Left colon (tissue), 2 donors: ENCODE results near the gene MUC5B. TPM values are rescaled to one million over a fixed set of nuclear protein-coding genes. Genes with fewer than 3 reads are reported as not detected.
"Not testable (repeated sequence)": the region's sequence is repeated elsewhere in the genome, so short reads cannot be mapped to it uniquely, and the experiment has no call there.

ENCODE experiments used
- ATAC-seq: fragments of 200-7000 bp; cut with Tn5 transposase; one replicate; pipeline ENCODE4 v1.9.1; 2020; ENCODE audit warnings: mild to moderate bottlenecking, moderate library complexity
- DNase-seq, 2 donors: peaks; one replicate each; pipeline ENCODE4 v3.0.0-alpha.2; 2020
- intact Hi-C, 2 donors: fragments of 100-400 bp; cut with DNase I in 1 of 2; cut with micrococcal nuclease in 1 of 2; formaldehyde crosslinking; loops; one replicate each; pipeline versions ENCODE4 v1.11.2 to v1.14.0; 2022; cut with DNase I, micrococcal nuclease
- total RNA-seq, 2 donors: library from RNA; stranded (reverse); fragmentation: NEBNext Ultra II Directional; extraction: Animal tissue kit (Norgen Biotek cat#: 25700); gene quantifications; one replicate each; pipeline ENCODE4 v1.2.1, GENCODE V29; 2021
- donor health status: DM: no; HTN: no; CAD: no.
- donor health status: DM: yes; HTN: yes; CAD: no.

MUC5B gene
- total RNA-seq, 2 donors from 2014 or later: 258 to 369 TPM

GRCh38 chr11:1236316-1237127 lies 13.7 kb downstream of the MUC5B start:
- DNase-seq (peak; percentile 11 to 25), ATAC-seq (no peak)
- intact Hi-C loops: no loop called here

GRCh38 chr11:1237128-1237580 lies 14.3 kb downstream of the MUC5B start:
- peak; percentile 90 for DNase-seq
- intact Hi-C loops: no loop called here
- peak; percentile 60 for ATAC-seq

- peak in 1 of 2 donors; percentile 27 for DNase-seq
- intact Hi-C loops: no loop called here
- ATAC-seq: no peak
Measured at GRCh38 chr11:1237851-1238250, 15.0 kb downstream of the MUC5B start.

GRCh38 chr11:1238767-1239595 lies 16.1 kb downstream of the MUC5B start:
- intact Hi-C loops: no loop called here
- DNase-seq: peak; percentile 72 to 89
- peak; percentile 63 for ATAC-seq

GRCh38 chr11:1239596-1240205 lies 16.8 kb downstream of the MUC5B start:
- DNase-seq (no peak), ATAC-seq (no peak)

GRCh38 chr11:1240771-1241170 lies 17.9 kb downstream of the MUC5B start:
- intact Hi-C loops: no loop called here
- ATAC-seq (no peak), DNase-seq (no peak)

More at GRCh38 chr11:1239596-1240205, 16.8 kb downstream of the MUC5B start:
- intact Hi-C loops: no loop called here

- no peak for DNase-seq
- ATAC-seq: no peak
- intact Hi-C loops: no loop called here
Measured at GRCh38 chr11:1241706-1242105, 18.8 kb downstream of the MUC5B start.

GRCh38 chr11:1242289-1242688 lies 19.4 kb downstream of the MUC5B start:
- intact Hi-C loops: no loop called here
- DNase-seq (no peak), ATAC-seq (no peak)

- intact Hi-C loops, DNase-seq: not testable (repeated sequence)
Measured at GRCh38 chr11:1242751-1243150, 19.9 kb downstream of the MUC5B start.

GRCh38 chr11:1243521-1243920 lies 20.7 kb downstream of the MUC5B start:
- ATAC-seq, DNase-seq, intact Hi-C loops: not testable (repeated sequence)

More at GRCh38 chr11:1242751-1243150, 19.9 kb downstream of the MUC5B start:
- not testable (repeated sequence) for ATAC-seq

GRCh38 chr11:1244557-1244956 lies 21.7 kb downstream of the MUC5B start:
- intact Hi-C loops, DNase-seq, ATAC-seq: not testable (repeated sequence)

- intact Hi-C loops: not testable (repeated sequence)
- ATAC-seq: peak; percentile 40
Measured at GRCh38 chr11:1245717-1246116, 22.9 kb downstream of the MUC5B start.

GRCh38 chr11:1246301-1246700 lies 23.4 kb downstream of the MUC5B start:
- intact Hi-C loops: not testable (repeated sequence)
- DNase-seq: peak; percentile 66 to 73
- peak; percentile 73 for ATAC-seq

More at GRCh38 chr11:1245717-1246116, 22.9 kb downstream of the MUC5B start:
- not testable (repeated sequence) for DNase-seq

- ATAC-seq, intact Hi-C loops, DNase-seq: not testable (repeated sequence)
Measured at GRCh38 chr11:1247026-1247425, 24.2 kb downstream of the MUC5B start.

- DNase-seq, ATAC-seq, intact Hi-C loops: not testable (repeated sequence)
Measured at GRCh38 chr11:1248951-1249350, 26.1 kb downstream of the MUC5B start.

- DNase-seq, ATAC-seq, intact Hi-C loops: not testable (repeated sequence)
Measured at GRCh38 chr11:1250411-1250810, 27.5 kb downstream of the MUC5B start.

- DNase-seq: no peak
- ATAC-seq: no peak
- intact Hi-C loops: no loop called here
Measured at GRCh38 chr11:1251236-1251770, 28.4 kb downstream of the MUC5B start.

GRCh38 chr11:1252371-1253102 lies 29.7 kb downstream of the MUC5B start:
- intact Hi-C loops: no loop called here
- DNase-seq (no peak), ATAC-seq (no peak)
